ENCODE data around the gene MDM4.
A peak's percentile ranks its signal among the peaks of the same experiment; 100 is the strongest.

MDM4 gene

GRCh38 chr1:204516180-204516879 lies at the start of gene MDM4:
TSS of gene MDM4 (plus strand) at chr1:204516406. CDS start at chr1:204525519, 9,113 bp downstream.
- TF ChIP-seq CTCF (IDR thresholded peaks at IDR 0.05; ENCODE audit: borderline replicate concordance, insufficient read depth, low read depth, low read length) = no peak
- peak within 1 kb of the TSS; percentile 75 for H3K4me3 ChIP-seq (ENCODE audit: low read depth, low read length)

GRCh38 chr1:204466416-204467405 lies 49.5 kb upstream of the MDM4 start:
- H3K4me3 ChIP-seq (ENCODE audit: low read depth, low read length) = peak overlapping the region; percentile 19
- no peak for TF ChIP-seq CTCF (IDR thresholded peaks at IDR 0.05; ENCODE audit: borderline replicate concordance, insufficient read depth, low read depth, low read length)

- H3K4me3 ChIP-seq (ENCODE audit: low read depth, low read length) = no peak overlapping the region
- TF ChIP-seq CTCF (IDR thresholded peaks at IDR 0.05; ENCODE audit: borderline replicate concordance, insufficient read depth, low read depth, low read length) = no peak
Observed at GRCh38 chr1:204468206-204468605, 48.0 kb upstream of the MDM4 start.

- no peak overlapping the region for H3K4me3 ChIP-seq (ENCODE audit: low read depth, low read length)
- no peak for TF ChIP-seq CTCF (IDR thresholded peaks at IDR 0.05; ENCODE audit: borderline replicate concordance, insufficient read depth, low read depth, low read length)
Observed at GRCh38 chr1:204468766-204469302, 47.4 kb upstream of the MDM4 start.

- no peak for TF ChIP-seq CTCF (IDR thresholded peaks at IDR 0.05; ENCODE audit: borderline replicate concordance, insufficient read depth, low read depth, low read length)
- no peak overlapping the region for H3K4me3 ChIP-seq (ENCODE audit: low read depth, low read length)
Observed at GRCh38 chr1:204469304-204469703, 46.9 kb upstream of the MDM4 start.

- TF ChIP-seq CTCF (IDR thresholded peaks at IDR 0.05; ENCODE audit: borderline replicate concordance, insufficient read depth, low read depth, low read length) = no peak
Observed at GRCh38 chr1:204471687-204472086, 44.5 kb upstream of the MDM4 start.

More at GRCh38 chr1:204471687-204472086, 44.5 kb upstream of the MDM4 start:
- H3K4me3 ChIP-seq (ENCODE audit: low read depth, low read length) = no peak overlapping the region

Measured in GM12875 (cell line).